Vagina (tissue), 2 donors: ENCODE results near the gene NUB1.

Experiments
- POLR2A ChIP-seq, 2 donors: fragments of 450-650 bp; IDR thresholded peaks; one replicate each; pipeline ENCODE4 v1.6.1; 2017; ENCODE audit warnings: antibody characterized with exemption in 2 of 2, mild to moderate bottlenecking in 2 of 2, moderate library complexity in 2 of 2
- POLR2AphosphoS5 ChIP-seq, 2 donors: sonication (generic); formaldehyde crosslinking; IDR thresholded peaks; one replicate each; pipeline ENCODE4 v1.9.0; 2017; ENCODE audit warnings: antibody characterized with exemption in 2 of 2, mild to moderate bottlenecking in 2 of 2, low read depth in 1 of 2; ENCODE audit not compliant: insufficient read depth in 1 of 2
- TF ChIP-seq, protein P1 (sequence below), 3 experiments: fragments of 450-650 bp in 2 of 3; fragments of 200-600 bp in 1 of 3; sonication (generic) in 1 of 3; IDR thresholded peaks; one replicate each; pipeline ENCODE4 v1.5.1; 2017 to 2019; ENCODE audit warnings: antibody characterized with exemption in 3 of 3, mild to moderate bottlenecking in 2 of 3, moderate library complexity in 2 of 3

DNA sequence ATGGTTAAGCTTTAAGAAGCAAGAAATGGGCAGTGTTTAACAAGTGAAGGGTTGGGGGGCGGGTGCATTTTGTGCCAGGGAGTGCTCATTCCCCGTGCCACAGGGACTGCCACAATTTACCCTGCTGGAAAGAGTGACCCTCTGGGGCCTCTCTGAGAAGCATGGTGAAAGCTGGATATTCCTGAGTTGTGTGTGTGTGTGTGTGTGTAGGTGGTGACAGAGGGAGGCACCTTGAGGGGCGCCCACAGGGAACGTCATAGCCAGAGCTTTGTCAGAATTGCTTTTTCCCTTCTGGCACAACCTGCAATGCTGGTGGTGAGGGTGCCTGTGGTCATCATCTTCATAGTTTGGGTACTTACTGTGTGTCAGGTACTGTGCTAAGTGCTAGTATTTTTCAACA is 70.7 kb downstream of the NUB1 start:
- TF ChIP-seq, protein P1, sequence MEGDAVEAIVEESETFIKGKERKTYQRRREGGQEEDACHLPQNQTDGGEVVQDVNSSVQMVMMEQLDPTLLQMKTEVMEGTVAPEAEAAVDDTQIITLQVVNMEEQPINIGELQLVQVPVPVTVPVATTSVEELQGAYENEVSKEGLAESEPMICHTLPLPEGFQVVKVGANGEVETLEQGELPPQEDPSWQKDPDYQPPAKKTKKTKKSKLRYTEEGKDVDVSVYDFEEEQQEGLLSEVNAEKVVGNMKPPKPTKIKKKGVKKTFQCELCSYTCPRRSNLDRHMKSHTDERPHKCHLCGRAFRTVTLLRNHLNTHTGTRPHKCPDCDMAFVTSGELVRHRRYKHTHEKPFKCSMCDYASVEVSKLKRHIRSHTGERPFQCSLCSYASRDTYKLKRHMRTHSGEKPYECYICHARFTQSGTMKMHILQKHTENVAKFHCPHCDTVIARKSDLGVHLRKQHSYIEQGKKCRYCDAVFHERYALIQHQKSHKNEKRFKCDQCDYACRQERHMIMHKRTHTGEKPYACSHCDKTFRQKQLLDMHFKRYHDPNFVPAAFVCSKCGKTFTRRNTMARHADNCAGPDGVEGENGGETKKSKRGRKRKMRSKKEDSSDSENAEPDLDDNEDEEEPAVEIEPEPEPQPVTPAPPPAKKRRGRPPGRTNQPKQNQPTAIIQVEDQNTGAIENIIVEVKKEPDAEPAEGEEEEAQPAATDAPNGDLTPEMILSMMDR (IDR thresholded peaks at IDR 0.05): no peak
- TF ChIP-seq POLR2A (IDR thresholded peaks at IDR 0.05): no peak
- TF ChIP-seq POLR2AphosphoS5 (IDR thresholded peaks at IDR 0.05; ENCODE audit: insufficient read depth in 1 of 2, low read depth in 1 of 2): no peak
